K562 (cell line): Measurements from ENCODE around the gene CMSS1.

Source experiments
- ELF4 ChIP-seq: fragments of 450-650 bp; formaldehyde crosslinking; IDR thresholded peaks from 2 replicates; pipeline ENCODE4 v1.4.0; 2022; ENCODE audit warnings: missing genetic modification characterization
- ETV5 ChIP-seq: sonication (generic); formaldehyde crosslinking; IDR thresholded peaks from 2 replicates; pipeline ENCODE4 v1.4.0; 2020; ENCODE audit warnings: low read depth, mild to moderate bottlenecking, missing genetic modification reagents
- HDGF ChIP-seq: fragments of 450-650 bp; IDR thresholded peaks from 2 replicates; pipeline ENCODE4 v1.6.1; 2016
- IFI16 ChIP-seq: fragments of 250-450 bp; sonication (Bioruptor Pico); IDR thresholded peaks from 2 replicates; pipeline ENCODE4 v2.1.2; 2022; ENCODE audit warnings: mild to moderate bottlenecking, inconsistent platforms
- ILK ChIP-seq: fragments of 450-650 bp; IDR thresholded peaks from 2 replicates; pipeline ENCODE4 v1.6.1; 2016; ENCODE audit warnings: missing genetic modification characterization, low read depth, mild to moderate bottlenecking, missing compliant biosample characterization, moderate library complexity, borderline replicate concordance
- JUN ChIP-seq, 2 experiments: sonication (generic) in 1 of 2; formaldehyde crosslinking in 1 of 2; IDR thresholded peaks; 2 replicates each; pipeline versions ENCODE4 v1.6.1 to v1.8.0; 2012 to 2022; ENCODE audit warnings: borderline replicate concordance in 2 of 2, mild to moderate bottlenecking in 2 of 2, improper control_type of control experiment in 1 of 2, low read depth in 1 of 2, low read length in 1 of 2, missing genetic modification reagents in 1 of 2
- NFATC3 ChIP-seq: fragments of 450-650 bp; IDR thresholded peaks from 2 replicates; pipeline ENCODE4 v1.6.1; 2017; ENCODE audit warnings: mild to moderate bottlenecking
- NFE2L1 ChIP-seq: fragments of 450-650 bp; IDR thresholded peaks from 2 replicates; pipeline ENCODE4 v1.6.1; 2016; ENCODE audit warnings: missing genetic modification characterization, low read depth, mild to moderate bottlenecking, missing compliant biosample characterization, moderate library complexity, borderline replicate concordance
- RAD51 ChIP-seq: fragments of 450-650 bp; IDR thresholded peaks from 2 replicates; pipeline ENCODE4 v1.7.1; 2016; ENCODE audit warnings: low read depth, mild to moderate bottlenecking, borderline replicate concordance
- ZNF263 ChIP-seq: sonication (generic); formaldehyde crosslinking; IDR thresholded peaks from 2 replicates; pipeline ENCODE4 v1.8.0; 2022; ENCODE audit warnings: mild to moderate bottlenecking, missing genetic modification reagents, borderline replicate concordance
- ZNF644 ChIP-seq: fragments of 200-800 bp; sonication (Bioruptor generic); IDR thresholded peaks from 2 replicates; pipeline ENCODE4 v1.6.1; 2016; ENCODE audit warnings: low read depth, missing genetic modification characterization, missing compliant biosample characterization
- TF ChIP-seq, protein P1 (sequence below): fragments of 450-650 bp; IDR thresholded peaks from 2 replicates; pipeline ENCODE4 v1.6.1; 2016; ENCODE audit warnings: mild to moderate bottlenecking, moderate library complexity
- TF ChIP-seq, protein P2 (sequence below): sonication (generic); formaldehyde crosslinking; IDR thresholded peaks from 2 replicates; pipeline ENCODE4 v1.8.0; 2023; ENCODE audit warnings: missing genetic modification reagents, mild to moderate bottlenecking, borderline replicate concordance
- TF ChIP-seq, protein P3 (sequence below): fragments of 200-800 bp; sonication (Bioruptor generic); IDR thresholded peaks from 2 replicates; pipeline ENCODE4 v1.6.1; 2017; ENCODE audit warnings: missing genetic modification characterization, missing compliant biosample characterization

DNA sequence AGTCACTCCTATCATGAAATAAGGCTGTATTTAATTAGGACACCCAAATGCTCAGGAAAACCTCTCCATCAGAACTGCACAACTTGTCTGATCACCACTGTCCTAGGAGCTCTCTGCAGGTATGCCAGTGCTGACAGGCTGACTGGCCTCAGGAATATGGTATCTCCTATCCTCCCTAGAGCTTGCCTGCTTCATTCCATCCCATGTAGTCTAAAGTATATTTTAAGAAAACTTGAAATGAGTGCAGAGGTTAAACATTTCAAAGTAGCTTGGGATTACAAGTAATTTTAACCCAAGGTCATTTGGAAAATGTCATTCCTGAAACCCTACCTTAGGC, 273.0 kb downstream of the CMSS1 start:
- TF ChIP-seq NFATC3 = no peak
- TF ChIP-seq, protein P1, sequence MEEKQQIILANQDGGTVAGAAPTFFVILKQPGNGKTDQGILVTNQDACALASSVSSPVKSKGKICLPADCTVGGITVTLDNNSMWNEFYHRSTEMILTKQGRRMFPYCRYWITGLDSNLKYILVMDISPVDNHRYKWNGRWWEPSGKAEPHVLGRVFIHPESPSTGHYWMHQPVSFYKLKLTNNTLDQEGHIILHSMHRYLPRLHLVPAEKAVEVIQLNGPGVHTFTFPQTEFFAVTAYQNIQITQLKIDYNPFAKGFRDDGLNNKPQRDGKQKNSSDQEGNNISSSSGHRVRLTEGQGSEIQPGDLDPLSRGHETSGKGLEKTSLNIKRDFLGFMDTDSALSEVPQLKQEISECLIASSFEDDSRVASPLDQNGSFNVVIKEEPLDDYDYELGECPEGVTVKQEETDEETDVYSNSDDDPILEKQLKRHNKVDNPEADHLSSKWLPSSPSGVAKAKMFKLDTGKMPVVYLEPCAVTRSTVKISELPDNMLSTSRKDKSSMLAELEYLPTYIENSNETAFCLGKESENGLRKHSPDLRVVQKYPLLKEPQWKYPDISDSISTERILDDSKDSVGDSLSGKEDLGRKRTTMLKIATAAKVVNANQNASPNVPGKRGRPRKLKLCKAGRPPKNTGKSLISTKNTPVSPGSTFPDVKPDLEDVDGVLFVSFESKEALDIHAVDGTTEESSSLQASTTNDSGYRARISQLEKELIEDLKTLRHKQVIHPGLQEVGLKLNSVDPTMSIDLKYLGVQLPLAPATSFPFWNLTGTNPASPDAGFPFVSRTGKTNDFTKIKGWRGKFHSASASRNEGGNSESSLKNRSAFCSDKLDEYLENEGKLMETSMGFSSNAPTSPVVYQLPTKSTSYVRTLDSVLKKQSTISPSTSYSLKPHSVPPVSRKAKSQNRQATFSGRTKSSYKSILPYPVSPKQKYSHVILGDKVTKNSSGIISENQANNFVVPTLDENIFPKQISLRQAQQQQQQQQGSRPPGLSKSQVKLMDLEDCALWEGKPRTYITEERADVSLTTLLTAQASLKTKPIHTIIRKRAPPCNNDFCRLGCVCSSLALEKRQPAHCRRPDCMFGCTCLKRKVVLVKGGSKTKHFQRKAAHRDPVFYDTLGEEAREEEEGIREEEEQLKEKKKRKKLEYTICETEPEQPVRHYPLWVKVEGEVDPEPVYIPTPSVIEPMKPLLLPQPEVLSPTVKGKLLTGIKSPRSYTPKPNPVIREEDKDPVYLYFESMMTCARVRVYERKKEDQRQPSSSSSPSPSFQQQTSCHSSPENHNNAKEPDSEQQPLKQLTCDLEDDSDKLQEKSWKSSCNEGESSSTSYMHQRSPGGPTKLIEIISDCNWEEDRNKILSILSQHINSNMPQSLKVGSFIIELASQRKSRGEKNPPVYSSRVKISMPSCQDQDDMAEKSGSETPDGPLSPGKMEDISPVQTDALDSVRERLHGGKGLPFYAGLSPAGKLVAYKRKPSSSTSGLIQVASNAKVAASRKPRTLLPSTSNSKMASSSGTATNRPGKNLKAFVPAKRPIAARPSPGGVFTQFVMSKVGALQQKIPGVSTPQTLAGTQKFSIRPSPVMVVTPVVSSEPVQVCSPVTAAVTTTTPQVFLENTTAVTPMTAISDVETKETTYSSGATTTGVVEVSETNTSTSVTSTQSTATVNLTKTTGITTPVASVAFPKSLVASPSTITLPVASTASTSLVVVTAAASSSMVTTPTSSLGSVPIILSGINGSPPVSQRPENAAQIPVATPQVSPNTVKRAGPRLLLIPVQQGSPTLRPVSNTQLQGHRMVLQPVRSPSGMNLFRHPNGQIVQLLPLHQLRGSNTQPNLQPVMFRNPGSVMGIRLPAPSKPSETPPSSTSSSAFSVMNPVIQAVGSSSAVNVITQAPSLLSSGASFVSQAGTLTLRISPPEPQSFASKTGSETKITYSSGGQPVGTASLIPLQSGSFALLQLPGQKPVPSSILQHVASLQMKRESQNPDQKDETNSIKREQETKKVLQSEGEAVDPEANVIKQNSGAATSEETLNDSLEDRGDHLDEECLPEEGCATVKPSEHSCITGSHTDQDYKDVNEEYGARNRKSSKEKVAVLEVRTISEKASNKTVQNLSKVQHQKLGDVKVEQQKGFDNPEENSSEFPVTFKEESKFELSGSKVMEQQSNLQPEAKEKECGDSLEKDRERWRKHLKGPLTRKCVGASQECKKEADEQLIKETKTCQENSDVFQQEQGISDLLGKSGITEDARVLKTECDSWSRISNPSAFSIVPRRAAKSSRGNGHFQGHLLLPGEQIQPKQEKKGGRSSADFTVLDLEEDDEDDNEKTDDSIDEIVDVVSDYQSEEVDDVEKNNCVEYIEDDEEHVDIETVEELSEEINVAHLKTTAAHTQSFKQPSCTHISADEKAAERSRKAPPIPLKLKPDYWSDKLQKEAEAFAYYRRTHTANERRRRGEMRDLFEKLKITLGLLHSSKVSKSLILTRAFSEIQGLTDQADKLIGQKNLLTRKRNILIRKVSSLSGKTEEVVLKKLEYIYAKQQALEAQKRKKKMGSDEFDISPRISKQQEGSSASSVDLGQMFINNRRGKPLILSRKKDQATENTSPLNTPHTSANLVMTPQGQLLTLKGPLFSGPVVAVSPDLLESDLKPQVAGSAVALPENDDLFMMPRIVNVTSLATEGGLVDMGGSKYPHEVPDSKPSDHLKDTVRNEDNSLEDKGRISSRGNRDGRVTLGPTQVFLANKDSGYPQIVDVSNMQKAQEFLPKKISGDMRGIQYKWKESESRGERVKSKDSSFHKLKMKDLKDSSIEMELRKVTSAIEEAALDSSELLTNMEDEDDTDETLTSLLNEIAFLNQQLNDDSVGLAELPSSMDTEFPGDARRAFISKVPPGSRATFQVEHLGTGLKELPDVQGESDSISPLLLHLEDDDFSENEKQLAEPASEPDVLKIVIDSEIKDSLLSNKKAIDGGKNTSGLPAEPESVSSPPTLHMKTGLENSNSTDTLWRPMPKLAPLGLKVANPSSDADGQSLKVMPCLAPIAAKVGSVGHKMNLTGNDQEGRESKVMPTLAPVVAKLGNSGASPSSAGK = no peak
- no peak for TF ChIP-seq ELF4 (CRISPR knock-in tag)
- TF ChIP-seq IFI16 (CRISPR knock-in tag) = no peak
- TF ChIP-seq, protein P2, sequence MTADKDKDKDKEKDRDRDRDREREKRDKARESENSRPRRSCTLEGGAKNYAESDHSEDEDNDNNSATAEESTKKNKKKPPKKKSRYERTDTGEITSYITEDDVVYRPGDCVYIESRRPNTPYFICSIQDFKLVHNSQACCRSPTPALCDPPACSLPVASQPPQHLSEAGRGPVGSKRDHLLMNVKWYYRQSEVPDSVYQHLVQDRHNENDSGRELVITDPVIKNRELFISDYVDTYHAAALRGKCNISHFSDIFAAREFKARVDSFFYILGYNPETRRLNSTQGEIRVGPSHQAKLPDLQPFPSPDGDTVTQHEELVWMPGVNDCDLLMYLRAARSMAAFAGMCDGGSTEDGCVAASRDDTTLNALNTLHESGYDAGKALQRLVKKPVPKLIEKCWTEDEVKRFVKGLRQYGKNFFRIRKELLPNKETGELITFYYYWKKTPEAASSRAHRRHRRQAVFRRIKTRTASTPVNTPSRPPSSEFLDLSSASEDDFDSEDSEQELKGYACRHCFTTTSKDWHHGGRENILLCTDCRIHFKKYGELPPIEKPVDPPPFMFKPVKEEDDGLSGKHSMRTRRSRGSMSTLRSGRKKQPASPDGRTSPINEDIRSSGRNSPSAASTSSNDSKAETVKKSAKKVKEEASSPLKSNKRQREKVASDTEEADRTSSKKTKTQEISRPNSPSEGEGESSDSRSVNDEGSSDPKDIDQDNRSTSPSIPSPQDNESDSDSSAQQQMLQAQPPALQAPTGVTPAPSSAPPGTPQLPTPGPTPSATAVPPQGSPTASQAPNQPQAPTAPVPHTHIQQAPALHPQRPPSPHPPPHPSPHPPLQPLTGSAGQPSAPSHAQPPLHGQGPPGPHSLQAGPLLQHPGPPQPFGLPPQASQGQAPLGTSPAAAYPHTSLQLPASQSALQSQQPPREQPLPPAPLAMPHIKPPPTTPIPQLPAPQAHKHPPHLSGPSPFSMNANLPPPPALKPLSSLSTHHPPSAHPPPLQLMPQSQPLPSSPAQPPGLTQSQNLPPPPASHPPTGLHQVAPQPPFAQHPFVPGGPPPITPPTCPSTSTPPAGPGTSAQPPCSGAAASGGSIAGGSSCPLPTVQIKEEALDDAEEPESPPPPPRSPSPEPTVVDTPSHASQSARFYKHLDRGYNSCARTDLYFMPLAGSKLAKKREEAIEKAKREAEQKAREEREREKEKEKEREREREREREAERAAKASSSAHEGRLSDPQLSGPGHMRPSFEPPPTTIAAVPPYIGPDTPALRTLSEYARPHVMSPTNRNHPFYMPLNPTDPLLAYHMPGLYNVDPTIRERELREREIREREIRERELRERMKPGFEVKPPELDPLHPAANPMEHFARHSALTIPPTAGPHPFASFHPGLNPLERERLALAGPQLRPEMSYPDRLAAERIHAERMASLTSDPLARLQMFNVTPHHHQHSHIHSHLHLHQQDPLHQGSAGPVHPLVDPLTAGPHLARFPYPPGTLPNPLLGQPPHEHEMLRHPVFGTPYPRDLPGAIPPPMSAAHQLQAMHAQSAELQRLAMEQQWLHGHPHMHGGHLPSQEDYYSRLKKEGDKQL (CRISPR knock-in tag) = no peak
- TF ChIP-seq ZNF644 (tag) = no peak
- no peak for TF ChIP-seq ETV5 (CRISPR knock-in tag)
- TF ChIP-seq HDGF = no peak
- TF ChIP-seq NFE2L1 (tag) = no peak
- TF ChIP-seq, protein P3, sequence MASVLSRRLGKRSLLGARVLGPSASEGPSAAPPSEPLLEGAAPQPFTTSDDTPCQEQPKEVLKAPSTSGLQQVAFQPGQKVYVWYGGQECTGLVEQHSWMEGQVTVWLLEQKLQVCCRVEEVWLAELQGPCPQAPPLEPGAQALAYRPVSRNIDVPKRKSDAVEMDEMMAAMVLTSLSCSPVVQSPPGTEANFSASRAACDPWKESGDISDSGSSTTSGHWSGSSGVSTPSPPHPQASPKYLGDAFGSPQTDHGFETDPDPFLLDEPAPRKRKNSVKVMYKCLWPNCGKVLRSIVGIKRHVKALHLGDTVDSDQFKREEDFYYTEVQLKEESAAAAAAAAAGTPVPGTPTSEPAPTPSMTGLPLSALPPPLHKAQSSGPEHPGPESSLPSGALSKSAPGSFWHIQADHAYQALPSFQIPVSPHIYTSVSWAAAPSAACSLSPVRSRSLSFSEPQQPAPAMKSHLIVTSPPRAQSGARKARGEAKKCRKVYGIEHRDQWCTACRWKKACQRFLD (CRISPR knock-in tag) = no peak
- no peak for TF ChIP-seq ZNF263 (CRISPR knock-in tag)
- TF ChIP-seq JUN (IDR thresholded peaks at IDR 0.05; ENCODE audit: borderline replicate concordance, low read depth, low read length) = no peak
- TF ChIP-seq JUN (CRISPR knock-in tag; IDR thresholded peaks at IDR 0.05; ENCODE audit: borderline replicate concordance) = no peak
- TF ChIP-seq ILK = no peak
- TF ChIP-seq RAD51 = no peak
